HG03064 (cell line): Measurements from ENCODE around the gene FGF12.
"Not testable (repeated sequence)": the region's sequence is repeated elsewhere in the genome, so short reads cannot be mapped to it uniquely, and the experiment has no call there.

Experiments
- ATAC-seq: cut with Tn5 transposase; IDR thresholded peaks from one replicate; pipeline ENCODE4 v1.9.1; 2021; ENCODE audit warnings: low read depth; ENCODE audit not compliant: unreplicated experiment

Gene FGF12

DNA sequence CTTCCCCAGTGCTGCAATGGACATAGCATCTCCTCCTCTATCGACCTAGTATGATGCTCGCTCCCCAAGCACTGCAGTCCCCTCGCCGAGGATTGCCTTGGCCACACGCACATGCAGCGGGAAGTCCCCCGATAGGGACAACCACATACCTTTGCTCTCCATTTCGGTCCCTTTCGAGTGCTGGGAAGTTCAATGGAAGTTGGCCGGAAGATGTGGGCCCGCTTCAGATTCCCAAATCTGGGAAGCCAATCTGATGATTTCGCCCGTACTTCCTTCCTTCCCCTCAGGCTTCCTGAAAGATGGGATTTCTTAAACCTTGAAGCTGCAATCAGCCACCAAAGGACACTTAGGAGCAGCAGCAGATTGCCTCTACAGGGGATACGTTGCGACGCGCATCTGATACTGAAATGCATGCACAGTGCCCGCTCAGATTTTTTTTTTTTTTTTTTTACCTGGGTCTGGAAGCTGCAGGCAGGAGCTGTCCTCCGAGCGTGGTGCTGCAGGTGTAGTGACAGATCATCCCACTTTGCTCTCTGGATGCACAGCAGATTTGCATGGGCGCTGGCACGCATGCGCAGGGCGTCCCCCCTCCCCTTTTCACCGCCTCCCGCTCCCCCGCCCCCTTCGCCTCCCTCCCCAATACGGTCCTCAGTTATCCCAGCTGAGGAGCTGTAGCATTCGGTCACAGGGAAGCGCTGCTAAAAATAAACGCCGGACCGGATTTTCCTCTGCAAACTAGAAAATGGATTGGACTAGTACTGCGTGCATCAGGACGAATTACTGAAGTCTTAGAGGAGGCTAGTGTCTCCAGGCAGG is at the start of gene FGF12:
TSS of gene FGF12 (minus strand) at position 510 of the 816 bp plus-strand sequence.
- ATAC-seq, result no peak

GRCh38 chr3:192774341-192774740 is 47.0 kb upstream of the FGF12 start:
- not testable (repeated sequence) for ATAC-seq

- no peak for ATAC-seq
Observed at GRCh38 chr3:192772240-192772894, 45.0 kb upstream of the FGF12 start.

GRCh38 chr3:192758654-192759053 is 31.3 kb upstream of the FGF12 start:
- ATAC-seq, result no peak

GRCh38 chr3:192751148-192751547 is 23.8 kb upstream of the FGF12 start:
- no peak for ATAC-seq

- no peak for ATAC-seq
Observed at GRCh38 chr3:192750201-192750600, 22.9 kb upstream of the FGF12 start.

DNA sequence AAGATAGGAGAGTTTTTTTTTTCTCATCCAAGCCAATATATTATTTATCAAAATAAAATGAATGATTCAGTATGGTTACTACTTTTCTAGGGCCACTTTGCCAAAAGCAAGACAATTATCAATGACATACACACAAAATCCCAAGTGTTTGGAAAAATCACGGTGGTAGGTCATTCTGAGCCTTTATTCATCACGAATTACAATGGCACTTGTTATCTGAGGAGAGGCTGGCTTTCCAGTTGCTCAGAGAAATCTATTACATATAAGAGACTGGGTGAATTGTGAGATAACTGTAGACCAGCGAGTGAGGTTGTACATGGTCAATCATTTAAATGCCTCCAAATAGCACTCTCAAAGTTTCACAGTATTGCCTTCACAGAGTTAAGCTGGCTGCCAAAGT is 20.4 kb upstream of the FGF12 start:
- ATAC-seq, result no peak

DNA sequence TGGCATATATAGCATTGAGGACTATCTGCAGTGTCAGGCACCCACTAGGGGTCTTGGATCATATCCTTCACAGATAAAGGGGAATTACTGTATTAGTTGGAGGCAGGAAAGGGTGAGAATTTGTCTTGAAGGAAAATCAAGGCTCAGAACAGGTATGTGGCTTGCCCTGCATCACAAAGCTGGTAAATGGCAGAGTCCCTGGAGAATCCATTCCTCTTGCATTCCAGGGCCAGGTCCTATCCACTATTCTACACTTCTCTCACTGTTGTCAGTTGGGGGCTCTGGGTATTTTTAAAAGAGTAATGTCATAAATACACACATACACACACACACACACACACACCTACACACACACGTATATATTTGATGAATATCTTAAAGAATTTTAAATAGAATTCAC is 19.8 kb upstream of the FGF12 start:
- ATAC-seq, result no peak

GRCh38 chr3:192745150-192745549 is 17.8 kb upstream of the FGF12 start:
- ATAC-seq, result no peak

GRCh38 chr3:192744604-192745003 is 17.3 kb upstream of the FGF12 start:
- not testable (repeated sequence) for ATAC-seq

DNA sequence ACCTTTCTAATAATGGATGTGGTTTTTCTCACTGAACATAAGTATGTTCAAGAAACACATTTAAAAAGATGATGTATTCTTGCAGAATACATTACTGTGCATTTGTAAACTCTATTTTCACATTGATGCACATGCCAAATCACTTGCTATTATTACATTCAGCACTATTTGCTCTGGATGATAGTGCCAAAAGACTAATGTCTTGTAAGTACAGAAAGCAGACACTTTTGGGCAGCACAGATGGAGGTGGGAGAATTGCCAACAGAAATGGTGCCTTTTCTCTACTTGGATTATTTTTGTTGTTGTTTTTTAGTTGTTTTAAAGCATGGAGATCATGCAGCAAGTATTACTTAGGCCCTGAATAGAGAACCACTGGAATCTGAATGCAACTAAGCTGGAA is 10.2 kb upstream of the FGF12 start:
- ATAC-seq, result no peak

GRCh38 chr3:192731233-192731632 is 3.9 kb upstream of the FGF12 start:
- ATAC-seq, result no peak

DNA sequence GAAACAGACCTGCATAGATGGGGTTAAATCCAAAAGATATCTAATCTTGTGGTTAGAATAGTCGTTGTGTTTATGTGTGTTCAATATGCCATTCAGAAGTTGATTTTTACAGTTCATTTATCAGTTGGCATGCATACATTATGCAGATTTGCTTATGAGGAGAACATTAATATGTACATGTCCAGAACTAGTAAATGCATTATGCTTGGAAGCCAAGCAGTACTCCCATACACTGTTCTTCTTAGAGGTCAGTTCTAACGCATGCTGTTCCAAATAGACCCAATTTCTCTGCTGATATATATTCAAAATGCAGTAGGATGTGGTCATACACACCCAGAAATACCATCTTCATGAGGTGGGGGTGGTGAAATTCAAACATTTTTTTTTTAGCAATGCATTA is 956 bp downstream of the FGF12 start:
- no peak for ATAC-seq

DNA sequence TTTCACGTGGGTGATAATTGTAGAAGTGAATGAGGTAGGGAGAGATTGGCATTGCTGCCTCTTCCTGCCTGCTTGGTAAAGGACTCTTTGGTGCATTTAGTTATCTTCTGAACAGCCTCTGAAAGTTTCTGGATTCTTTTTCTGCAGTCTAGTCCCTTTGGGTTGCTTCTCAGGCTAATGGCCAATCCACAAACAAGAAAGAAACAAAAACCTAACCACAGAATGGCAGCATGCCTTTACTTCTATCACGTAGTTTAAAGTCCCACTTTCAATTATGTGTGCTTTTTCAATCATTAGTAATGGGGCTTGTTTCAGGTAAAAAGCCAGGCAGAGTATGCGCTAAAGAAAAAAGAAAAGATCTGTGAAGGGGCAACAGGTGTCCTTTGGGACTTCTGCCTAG is 7.4 kb downstream of the FGF12 start:
- ATAC-seq, result no peak

DNA sequence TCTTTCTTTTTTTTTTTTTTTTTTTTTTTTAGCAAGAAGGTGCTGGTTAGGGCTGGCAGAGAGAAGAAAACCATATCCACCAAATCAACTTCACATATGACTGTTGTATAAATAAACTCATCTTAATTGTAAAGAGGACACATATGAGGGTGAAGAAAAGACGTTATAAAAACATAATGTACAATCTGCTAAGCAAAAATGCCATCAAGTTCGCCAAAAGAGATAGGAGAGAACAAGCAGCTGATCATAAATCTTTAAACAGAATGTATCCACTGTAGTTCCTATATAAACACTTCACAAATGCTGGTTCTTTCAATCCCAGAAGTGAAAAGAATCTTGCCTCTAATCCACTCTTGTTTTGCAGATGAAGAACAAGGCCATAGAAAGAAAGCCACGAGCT is 9.2 kb downstream of the FGF12 start:
- ATAC-seq, result no peak

DNA sequence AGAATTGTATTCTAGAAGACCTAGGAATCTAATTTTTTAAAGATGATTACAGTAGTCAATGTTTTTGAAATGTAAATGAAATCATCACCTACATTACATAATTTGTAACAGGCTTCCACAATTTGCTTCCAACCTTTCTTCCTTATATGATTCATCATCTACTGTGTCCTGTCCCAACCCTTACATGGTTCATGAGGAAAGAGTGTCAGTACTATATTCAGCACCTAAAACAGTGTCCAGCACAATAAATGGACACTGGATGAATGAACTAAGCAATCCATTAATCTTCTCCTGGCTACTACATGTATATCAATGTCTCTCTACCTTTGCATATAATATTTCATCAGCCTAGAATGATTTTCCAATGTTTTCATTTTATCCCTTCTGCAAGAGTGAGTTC is 12.2 kb downstream of the FGF12 start:
- no peak for ATAC-seq

GRCh38 chr3:192711126-192711525 is 16.2 kb downstream of the FGF12 start:
- ATAC-seq, result not testable (repeated sequence)

GRCh38 chr3:192710366-192710765 is 17.0 kb downstream of the FGF12 start:
- no peak for ATAC-seq

- ATAC-seq, result no peak
Observed at GRCh38 chr3:192706272-192706671, 21.1 kb downstream of the FGF12 start.

DNA sequence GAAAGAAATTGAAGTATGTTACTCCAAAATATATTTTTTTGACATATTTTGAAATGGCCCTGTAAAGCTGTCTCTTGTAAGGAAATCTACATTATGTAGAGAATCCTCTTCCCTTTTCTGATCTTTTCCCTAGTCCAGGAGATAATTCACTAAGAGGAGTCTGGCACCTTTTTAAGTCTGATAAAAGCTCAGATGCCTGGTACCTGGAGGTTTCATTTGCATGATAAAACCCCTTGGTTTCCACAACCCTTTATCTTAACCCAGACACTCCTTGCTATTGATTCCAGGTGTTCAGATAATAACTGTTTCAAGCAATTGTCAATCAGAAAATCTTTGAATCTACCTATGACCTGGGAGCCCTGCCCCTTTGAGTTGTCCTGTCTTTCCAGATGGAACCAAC is 26.5 kb downstream of the FGF12 start:
- ATAC-seq, result no peak

DNA sequence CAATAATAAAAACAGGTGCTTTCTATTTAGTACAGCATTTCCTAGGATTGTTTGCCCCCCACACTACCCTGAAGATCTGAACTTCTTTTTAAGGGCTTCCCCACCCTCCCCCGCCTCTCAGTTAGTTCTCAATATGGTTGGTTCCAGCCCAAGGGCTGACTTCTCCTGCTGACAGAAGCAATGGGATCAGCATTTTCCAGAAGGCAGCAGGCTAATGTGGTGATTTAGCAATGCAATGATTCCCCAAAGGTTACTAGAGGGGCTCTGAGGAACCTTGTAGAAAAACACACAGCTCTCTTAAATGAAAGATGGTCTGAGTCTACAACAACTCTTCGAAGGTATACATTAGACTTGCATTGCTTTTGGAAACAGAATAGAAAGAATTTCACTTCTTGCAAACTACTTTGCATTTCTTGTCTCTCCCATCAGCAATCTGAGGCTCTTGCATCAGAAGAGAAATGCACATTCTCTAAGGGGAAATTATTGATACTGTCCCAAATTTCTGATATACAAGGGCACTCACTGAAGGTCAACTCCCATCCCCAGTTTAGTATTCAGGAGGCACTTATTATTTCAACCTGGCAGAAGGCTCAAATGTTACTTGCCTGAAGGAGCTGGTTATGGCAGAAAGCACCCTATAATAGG is 30.3 kb downstream of the FGF12 start:
- no peak for ATAC-seq
